Immature natural killer cell (primary cell): ENCODE measurements around the gene MORC3. TPM values are rescaled to one million over a fixed set of nuclear protein-coding genes. Genes with fewer than 3 reads are reported as not detected.

Experiments
- DNase-seq, 3 donors: peaks; one replicate each; pipeline ENCODE4 v3.0.0; 2022; ENCODE audit warnings: mixed read lengths in 1 of 3
- H3K27ac Mint-ChIP-seq, 6 donors: one replicate each; pipeline ENCODE4 v1.8.0; 2020; ENCODE audit warnings: mixed read lengths in 6 of 6, mild to moderate bottlenecking in 5 of 6, inconsistent platforms in 4 of 6, moderate library complexity in 3 of 6
- H3K27me3 Mint-ChIP-seq, 3 donors: one replicate each; pipeline ENCODE4 v1.8.0; 2020 to 2021; ENCODE audit warnings: low read depth in 3 of 3, mild to moderate bottlenecking in 3 of 3, mixed read lengths in 3 of 3, moderate library complexity in 3 of 3, inconsistent platforms in 1 of 3
- H3K36me3 Mint-ChIP-seq, 3 donors: one replicate each; pipeline ENCODE4 v1.8.0; 2020; ENCODE audit warnings: mixed read lengths in 3 of 3, inconsistent platforms in 2 of 3, mild to moderate bottlenecking in 2 of 3
- H3K4me1 Mint-ChIP-seq, 2 donors: one replicate each; pipeline ENCODE4 v1.8.0; 2020; ENCODE audit warnings: inconsistent platforms in 2 of 2, mild to moderate bottlenecking in 2 of 2, mixed read lengths in 2 of 2, moderate library complexity in 1 of 2
- H3K4me3 Mint-ChIP-seq, 5 donors: one replicate each; pipeline ENCODE4 v1.8.0; 2020; ENCODE audit warnings: mild to moderate bottlenecking in 5 of 5, mixed read lengths in 5 of 5, inconsistent platforms in 3 of 5, moderate library complexity in 3 of 5
- H3K9me3 Mint-ChIP-seq, 6 donors: one replicate each; pipeline ENCODE4 v1.8.0; 2020; ENCODE audit warnings: mild to moderate bottlenecking in 6 of 6, mixed read lengths in 6 of 6, inconsistent platforms in 4 of 6, moderate library complexity in 3 of 6
- polyA plus RNA-seq, 3 donors: library from polyadenylated mRNA; unstranded; fragments of 300-500 nt; fragmentation: Illumina TruSeq; gene quantifications; one replicate each; pipeline ENCODE4 v1.2.3, GENCODE V29; 2021

MORC3 gene
- polyA plus RNA-seq, 3 donors from 2014 or later, result 22.0 to 40.6 (median 25.1) TPM

DNA sequence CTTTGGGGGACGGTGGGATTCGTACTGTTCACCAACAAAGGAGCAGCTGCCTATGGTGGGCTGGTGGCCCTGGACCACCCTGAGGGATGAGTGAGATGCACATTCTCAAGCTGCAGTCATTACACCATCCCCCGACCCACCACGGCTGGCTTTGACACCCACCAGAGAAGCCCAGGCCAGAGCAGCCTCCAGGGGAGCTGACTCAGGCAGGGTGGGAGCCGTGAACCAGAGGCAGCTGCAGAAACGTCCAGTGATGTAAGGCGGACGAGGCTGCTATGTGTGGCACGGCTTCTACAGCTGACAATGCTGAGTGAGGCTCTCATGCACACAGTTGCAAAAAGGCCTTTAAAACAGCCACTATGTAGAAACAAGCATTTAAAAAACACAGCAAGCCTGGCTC lies 105.3 kb downstream of the MORC3 start:
- Mint-ChIP-seq H3K4me3 (no peak overlapping the region), H3K9me3 (no peaks in the 10 kb centered on the region), H3K36me3 (no peaks in the 10 kb centered on the region), H3K4me1 (peaks cover 32 to 51% of the 10 kb centered on the region in 2 donors), H3K27ac (peak overlapping the region in 2 of 6 donors; percentile 50 to 74), H3K27me3 (peaks cover 0 to 12% (median 3%) of the 10 kb centered on the region in 3 donors)
- DNase-seq, result no peak

Other genes with a start within 250 kb of the MORC3 start
- 1 to 10 TPM; 1.1 to 5.1 (median 1.5) TPM for gene CBR3, start 185.1 kb upstream of the MORC3 start, polyA plus RNA-seq
- gene DOP1B, start 163.4 kb upstream of the MORC3 start, polyA plus RNA-seq, result 10 to 100 TPM in 1 of 3 donors, 1 to 10 TPM in 2; 2.5 to 15.5 (median 4.5) TPM
- gene CHAF1B, start 65.2 kb downstream of the MORC3 start, polyA plus RNA-seq, result 1 to 10 TPM; 2.4 to 8.4 (median 3.0) TPM
- gene CLDN14, start 159.9 kb downstream of the MORC3 start, polyA plus RNA-seq, result not detected